Activated CD4-positive, alpha-beta T cell treated with anti-CD3 and anti-CD28 coated beads, Interleukin-10, Interleukin-2, amounts not matched to agents 100 ng/mL and 50 ng/mL, durations not matched to agents 16 hours and 8 hours (primary cell): Measurements from ENCODE around the gene LGR6.
"Not testable (repeated sequence)": the region's sequence is repeated elsewhere in the genome, so short reads cannot be mapped to it uniquely, and the experiment has no call there.

Source experiments
- DNase-seq: peaks from one replicate; pipeline ENCODE4 v3.0.0-alpha.2; 2020

LGR6 gene

DNA sequence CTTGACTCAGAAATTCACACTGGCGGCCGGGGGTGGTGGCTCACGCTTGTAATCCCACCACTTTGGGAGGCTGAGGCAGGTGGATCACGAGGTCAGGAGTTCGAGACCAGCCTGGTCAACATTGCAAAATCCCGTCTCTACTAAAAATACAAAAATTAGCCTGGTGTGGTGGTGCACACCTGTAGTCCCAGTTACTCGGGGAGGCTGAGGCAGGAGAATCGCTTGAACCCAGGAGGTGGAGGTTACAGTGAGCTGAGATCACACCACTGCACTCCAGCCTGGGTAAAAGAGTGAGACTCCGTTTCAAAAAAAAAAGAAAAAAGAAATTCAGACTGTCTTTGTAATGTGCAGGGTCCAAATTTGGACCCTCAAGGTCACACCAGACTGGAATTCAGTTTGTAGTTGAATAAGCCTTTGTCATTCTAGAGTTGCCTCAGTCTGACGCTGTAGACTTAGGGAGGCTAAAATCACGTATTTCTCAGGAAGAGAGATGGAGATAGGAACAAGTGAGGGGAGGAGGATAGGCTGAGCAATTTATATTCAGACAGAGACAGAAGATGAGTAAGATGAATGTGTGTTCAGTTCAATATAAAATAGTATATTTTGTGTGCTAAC lies 159.1 kb downstream of the LGR6 start:
- DNase-seq = not testable (repeated sequence)

DNA sequence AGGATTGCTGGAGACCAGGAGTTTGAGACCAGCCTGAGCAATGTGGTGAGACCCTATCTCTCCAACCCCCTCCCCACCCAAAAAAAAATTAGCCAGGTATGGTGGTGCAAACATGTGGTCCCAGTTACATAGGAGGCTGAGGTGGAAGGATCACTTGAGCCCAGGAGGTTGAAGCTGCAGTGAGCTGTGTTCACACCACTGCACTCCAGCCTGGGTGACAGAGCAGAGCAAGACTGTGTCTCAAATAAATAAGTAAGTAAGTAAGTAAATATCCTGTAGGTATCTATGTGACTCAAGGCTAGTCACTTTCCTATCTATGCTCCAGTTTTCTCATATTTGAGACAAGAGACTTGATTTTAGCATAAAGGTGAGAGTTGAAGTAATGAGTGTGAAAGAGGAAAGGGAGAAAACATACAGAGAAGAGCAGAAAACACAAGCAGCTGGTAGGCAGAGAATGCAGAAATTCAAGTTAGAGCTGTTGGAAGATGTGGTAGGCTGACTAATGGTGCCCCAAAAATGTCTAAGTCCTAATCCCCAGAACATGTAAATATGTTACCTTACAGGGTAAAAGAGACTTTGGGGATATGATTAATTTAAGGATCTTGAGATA lies 162.4 kb downstream of the LGR6 start:
- no peak for DNase-seq

GRCh38 chr1:202357506-202357905 lies 163.9 kb downstream of the LGR6 start:
- no peak for DNase-seq

DNA sequence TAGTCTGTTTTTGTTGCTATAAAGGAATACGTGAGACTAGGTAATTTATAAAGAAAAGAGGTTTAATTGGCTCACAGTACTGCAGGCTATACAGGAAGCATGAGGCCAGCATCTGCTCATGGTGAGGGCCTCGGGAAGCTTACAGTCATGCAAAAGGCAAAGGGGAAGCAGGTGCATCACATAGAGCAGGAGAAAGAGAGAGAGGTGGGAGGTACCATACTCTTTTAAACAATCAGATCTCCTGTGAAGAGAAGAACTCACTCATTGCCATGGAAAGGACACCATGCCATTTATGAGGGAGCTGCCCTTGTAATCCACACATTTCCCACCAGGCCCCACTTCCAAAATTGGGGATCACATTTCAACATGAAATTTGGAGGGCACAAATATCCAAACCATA lies 167.6 kb downstream of the LGR6 start:
- DNase-seq = no peak

DNA sequence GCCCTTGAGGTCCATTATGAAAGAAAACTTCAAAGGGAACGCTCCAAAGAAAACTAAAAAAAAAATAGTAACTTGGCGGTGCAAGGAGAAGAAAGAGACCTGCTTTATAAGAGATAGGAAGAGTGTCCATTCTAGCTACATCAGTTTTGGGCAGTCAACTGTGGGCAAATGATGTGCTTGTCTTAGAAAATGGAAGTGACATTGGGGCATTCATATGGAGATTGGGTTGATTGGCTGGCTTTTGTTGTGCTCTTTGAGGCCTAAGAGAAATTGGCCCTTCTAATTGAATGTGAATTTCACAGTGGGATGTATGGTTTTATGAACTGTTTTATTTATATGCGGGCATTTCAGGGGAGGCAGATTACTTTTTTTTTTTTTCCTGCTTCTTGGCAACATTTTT lies 168.1 kb downstream of the LGR6 start:
- no peak for DNase-seq

- DNase-seq = no peak
Observed at GRCh38 chr1:202362212-202362611, 168.6 kb downstream of the LGR6 start.

DNA sequence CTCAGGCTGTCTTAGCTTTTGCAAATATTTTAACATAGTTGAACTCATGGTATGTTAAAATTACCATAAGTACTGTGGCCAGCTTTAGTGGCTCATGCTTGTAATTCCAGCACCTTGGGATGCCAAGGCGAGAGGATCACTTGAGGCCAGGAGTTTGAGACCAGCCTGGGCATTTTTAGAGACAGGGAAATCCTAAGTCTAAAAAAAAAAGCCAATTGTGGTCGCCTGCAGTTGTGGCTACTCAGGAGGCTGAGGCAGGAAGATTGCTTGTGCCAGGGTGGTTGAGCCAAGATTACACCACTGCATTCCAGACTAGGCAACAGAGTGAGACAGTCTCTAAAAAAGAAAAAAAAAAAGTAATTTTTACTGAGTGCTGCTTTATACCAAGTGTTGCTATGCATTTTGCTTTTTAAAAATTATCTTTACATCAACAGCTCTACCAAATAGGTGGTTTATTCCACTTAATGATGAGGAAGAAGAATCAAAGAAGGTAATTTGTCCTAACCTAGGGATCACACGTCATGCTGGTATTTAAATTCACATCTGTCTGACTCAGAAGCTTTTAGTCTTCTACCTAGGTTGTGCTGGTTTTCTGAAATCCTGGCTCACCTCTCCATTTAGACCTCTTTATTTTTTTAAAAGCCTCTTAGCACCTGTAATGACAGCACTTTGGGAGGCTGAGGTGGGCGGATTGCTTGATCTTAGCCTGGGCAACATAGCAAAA lies 171.7 kb downstream of the LGR6 start:
- no peak for DNase-seq

GRCh38 chr1:202367271-202367670 lies 173.7 kb downstream of the LGR6 start:
- no peak for DNase-seq
